HPDE6-E6E7 (cell line): Measurements from ENCODE around the gene ZNF195.
"Not testable (repeated sequence)": the region's sequence is repeated elsewhere in the genome, so short reads cannot be mapped to it uniquely, and the experiment has no call there.

Source experiments
- DNase-seq: peaks from one replicate; pipeline ENCODE4 v3.0.0; 2011; ENCODE audit warnings: missing footprints; ENCODE audit errors: extremely low spot score

ZNF195 gene

GRCh38 chr11:3402181-3402860 is 23.4 kb upstream of the ZNF195 start:
- not testable (repeated sequence) for DNase-seq

- DNase-seq, result not testable (repeated sequence)
These were observed 22.1 kb upstream of the ZNF195 start for GRCh38 chr11:3401052-3401451.

DNA sequence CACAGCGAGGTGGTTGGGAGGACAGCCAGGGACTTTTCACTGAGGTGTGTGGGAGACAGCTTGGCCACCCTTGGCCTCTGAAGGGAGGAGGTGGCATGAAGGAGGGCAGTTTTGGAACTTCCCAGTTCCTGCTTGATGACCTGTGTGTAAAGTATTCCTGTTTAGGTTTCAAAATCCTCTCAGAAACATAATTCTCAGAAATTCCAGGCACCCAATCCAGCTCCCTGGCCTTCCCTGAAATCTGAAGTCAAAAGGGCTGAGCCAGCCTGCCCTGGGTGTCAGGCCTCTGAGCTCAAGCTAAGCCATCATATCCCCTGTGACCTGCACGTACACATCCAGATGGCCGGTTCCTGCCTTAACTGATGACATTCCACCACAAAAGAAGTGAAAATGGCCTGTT is 19.6 kb upstream of the ZNF195 start:
- not testable (repeated sequence) for DNase-seq

- not testable (repeated sequence) for DNase-seq
These were observed 19.2 kb upstream of the ZNF195 start for GRCh38 chr11:3398106-3398505.

- not testable (repeated sequence) for DNase-seq
These were observed 18.3 kb upstream of the ZNF195 start for GRCh38 chr11:3397210-3397609.

GRCh38 chr11:3395468-3395867 is 16.5 kb upstream of the ZNF195 start:
- DNase-seq, result not testable (repeated sequence)

DNA sequence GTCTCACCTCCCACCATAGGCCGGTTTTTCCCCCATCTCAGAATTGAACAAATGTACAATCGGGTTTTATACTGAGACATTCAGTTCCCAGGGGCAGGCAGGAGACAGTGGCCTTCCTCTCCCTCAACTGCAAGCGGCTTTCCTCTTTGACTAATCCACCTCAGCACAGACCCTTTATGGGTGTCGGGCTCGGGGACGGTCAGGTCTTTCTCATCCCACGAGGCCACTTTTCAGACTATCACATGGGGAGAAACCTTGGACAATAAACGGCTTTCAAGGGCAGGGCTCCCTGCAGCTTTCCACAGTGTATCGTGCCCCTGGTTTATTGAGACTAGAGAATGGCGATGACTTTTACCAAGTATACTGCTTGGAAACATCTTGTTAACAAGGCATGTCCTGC is 16.0 kb upstream of the ZNF195 start:
- not testable (repeated sequence) for DNase-seq

DNA sequence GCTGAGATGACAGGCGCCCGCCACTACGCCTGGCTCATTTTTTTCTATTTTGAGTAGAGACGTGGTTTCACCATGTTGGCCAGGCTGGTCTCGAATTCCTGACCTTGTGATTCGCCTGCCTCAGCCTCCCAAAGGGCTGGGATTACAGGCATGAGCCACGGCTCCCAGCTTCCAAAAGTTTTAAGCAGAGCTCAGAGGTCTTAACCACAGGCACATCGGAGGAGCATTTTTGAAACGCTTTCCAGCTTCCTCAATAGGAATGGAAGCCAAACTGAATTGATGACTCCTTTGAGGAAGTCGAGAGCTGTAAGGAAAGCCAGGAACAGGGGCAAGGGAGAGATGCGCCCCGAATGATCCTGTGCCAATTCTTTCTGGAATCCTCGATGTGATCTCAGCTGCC is 14.5 kb upstream of the ZNF195 start:
- DNase-seq, result not testable (repeated sequence)

- no peak for DNase-seq
These were observed 3.8 kb upstream of the ZNF195 start for GRCh38 chr11:3382613-3383285.

DNA sequence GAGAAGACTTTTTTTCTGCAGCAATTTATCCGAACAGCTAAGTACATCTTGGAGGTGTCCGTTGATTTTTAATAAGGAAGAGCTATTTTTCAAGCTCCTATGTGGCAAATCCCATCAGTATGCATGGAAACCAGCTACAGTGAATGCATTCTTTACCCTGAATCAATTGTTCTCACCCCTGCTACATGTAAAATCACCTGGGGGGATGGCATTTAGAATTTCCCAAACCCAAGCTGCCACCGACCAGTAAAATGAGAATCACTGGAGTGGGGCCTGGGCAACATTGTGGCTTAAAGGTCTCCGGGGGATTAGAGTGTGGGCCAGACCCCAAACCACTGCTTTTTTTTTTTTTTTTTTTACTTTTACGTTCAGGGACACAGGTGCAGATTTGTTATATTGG is 2.8 kb upstream of the ZNF195 start:
- no peak for DNase-seq

- DNase-seq, result no peak
These were observed 2.0 kb upstream of the ZNF195 start for GRCh38 chr11:3380706-3381545.

- no peak for DNase-seq
These were observed 3.4 kb downstream of the ZNF195 start for GRCh38 chr11:3375552-3375951.

- DNase-seq, result no peak
These were observed 8.6 kb downstream of the ZNF195 start for GRCh38 chr11:3370311-3370870.

DNA sequence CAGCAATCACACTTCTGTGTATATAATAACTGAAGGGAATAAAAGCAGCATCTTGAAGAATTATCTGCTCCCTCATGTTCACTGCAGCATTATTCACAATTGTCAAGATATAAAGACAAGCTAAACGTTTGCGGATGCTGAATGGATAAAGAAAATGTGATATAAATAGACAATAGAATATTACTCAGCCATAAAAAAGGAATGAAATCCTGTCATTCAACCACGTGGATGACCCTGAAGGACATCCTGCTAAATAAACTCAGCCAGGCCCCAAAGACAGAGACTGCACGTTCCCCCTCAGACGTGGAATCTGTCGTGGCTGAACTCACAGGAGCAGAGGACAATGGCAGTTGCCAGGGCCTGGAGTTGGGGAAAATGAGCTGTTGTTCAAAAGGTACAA is 9.6 kb downstream of the ZNF195 start:
- DNase-seq, result no peak

GRCh38 chr11:3368199-3368598 is 10.7 kb downstream of the ZNF195 start:
- DNase-seq, result no peak

DNA sequence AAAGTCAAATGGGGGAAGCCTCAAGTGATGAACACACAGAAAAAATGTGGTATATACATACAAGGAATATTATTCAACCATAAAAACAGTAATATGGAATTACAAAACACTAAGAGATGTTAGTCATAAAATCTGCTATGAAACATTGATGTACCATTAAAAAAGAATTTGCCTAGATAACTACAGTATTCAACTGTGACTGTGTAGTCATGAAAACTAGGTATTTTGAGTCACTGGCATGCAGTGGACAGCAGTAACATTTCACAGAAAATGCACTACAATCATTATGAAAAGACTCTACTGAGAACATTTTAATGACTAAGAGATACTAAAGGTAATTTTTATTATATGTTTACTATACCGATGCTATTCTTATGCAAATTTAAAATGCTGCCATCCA is 11.7 kb downstream of the ZNF195 start:
- no peak for DNase-seq

- no peak for DNase-seq
These were observed 19.7 kb downstream of the ZNF195 start for GRCh38 chr11:3359092-3359824.

DNA sequence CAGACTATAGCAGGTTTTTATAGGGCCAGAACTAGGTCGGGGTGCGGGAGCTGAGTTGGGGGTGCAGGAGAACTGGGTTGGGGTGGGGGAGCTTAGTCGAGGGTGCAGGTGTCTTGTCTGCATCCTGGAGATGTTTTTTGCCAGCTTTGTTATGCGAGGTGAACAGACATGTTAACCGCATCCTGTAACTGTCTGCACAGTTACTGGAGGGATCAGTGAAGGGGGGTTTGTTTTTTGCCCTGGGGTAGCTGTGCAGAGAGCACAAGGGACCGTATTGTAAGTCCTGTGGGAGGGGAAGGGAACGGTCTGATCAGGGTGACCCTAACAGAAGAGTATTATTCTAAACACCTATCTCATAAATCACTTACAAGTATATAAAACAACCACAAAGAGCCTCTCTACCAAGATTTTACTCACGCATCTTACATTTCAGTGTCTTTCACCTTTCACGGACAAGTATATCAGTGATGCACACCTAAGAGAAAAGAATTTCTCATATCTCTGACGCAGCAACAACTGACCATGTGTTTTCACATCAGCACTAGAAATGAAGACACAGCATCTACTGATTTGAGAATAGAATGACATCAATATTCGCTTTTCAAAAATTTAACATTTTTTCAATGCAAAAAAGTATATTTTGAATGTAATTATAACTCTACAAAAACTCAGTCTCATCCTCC is 20.8 kb downstream of the ZNF195 start:
- DNase-seq, result no peak

DNA sequence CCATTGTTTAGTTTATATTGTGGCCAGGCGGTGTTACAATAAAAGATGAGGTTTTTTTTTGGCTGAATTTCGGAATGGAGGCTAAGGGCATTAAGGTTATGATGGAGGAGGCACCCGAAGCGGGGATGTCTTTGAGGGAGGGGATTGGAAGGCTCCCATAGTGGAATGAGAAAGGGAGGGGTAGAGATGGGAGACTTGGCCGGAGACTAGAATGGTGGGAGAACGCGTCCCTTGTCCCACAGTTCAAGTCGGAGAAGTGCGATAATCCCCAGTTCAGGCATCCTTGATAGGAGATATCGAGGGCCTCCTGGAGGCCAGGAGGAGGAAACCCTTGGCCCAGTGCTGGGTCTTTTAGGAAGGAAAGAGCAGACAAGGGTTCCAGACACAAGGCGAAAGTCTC is 21.6 kb downstream of the ZNF195 start:
- no peak for DNase-seq

GRCh38 chr11:3356858-3357257 is 22.1 kb downstream of the ZNF195 start:
- DNase-seq, result no peak

DNA sequence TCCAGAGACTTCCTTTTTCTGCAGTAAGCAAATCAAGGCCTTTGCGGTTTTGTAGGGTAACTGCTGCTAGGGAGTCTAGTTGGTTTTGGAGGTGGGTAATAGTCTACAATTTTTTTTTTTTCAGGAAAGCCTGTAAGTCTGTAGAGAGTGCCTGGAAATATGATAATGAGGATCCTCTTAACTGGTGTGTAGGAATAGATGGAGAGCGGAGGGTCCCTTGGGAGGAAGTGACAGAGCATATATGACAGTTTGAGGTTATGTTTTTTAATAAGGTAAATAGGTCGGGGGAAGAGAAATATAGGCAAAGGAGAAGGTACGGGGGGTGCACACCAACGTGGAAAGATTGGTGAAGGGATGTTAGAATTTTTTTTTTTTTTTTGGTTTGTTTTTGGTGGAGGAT is 25.9 kb downstream of the ZNF195 start:
- DNase-seq, result no peak
